ENCODE results near the gene CA11.

The CA11 gene

GRCh38 chr19:48596237-48596636 is 49.8 kb downstream of the CA11 start:
- TF ChIP-seq YY1 (IDR thresholded peaks at IDR 0.05; ENCODE audit: low read depth) = no peak
- no peak for TF ChIP-seq TEAD4 (IDR thresholded peaks at IDR 0.05)
- no peak for TF ChIP-seq CREB1 (IDR thresholded peaks at IDR 0.05; ENCODE audit: low read depth)

- no peak for TF ChIP-seq TAF1 (IDR thresholded peaks at IDR 0.05; ENCODE audit: low read depth)
- no peak for TF ChIP-seq NFIC (IDR thresholded peaks at IDR 0.05)
- TF ChIP-seq, protein P1, sequence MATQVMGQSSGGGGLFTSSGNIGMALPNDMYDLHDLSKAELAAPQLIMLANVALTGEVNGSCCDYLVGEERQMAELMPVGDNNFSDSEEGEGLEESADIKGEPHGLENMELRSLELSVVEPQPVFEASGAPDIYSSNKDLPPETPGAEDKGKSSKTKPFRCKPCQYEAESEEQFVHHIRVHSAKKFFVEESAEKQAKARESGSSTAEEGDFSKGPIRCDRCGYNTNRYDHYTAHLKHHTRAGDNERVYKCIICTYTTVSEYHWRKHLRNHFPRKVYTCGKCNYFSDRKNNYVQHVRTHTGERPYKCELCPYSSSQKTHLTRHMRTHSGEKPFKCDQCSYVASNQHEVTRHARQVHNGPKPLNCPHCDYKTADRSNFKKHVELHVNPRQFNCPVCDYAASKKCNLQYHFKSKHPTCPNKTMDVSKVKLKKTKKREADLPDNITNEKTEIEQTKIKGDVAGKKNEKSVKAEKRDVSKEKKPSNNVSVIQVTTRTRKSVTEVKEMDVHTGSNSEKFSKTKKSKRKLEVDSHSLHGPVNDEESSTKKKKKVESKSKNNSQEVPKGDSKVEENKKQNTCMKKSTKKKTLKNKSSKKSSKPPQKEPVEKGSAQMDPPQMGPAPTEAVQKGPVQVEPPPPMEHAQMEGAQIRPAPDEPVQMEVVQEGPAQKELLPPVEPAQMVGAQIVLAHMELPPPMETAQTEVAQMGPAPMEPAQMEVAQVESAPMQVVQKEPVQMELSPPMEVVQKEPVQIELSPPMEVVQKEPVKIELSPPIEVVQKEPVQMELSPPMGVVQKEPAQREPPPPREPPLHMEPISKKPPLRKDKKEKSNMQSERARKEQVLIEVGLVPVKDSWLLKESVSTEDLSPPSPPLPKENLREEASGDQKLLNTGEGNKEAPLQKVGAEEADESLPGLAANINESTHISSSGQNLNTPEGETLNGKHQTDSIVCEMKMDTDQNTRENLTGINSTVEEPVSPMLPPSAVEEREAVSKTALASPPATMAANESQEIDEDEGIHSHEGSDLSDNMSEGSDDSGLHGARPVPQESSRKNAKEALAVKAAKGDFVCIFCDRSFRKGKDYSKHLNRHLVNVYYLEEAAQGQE (IDR thresholded peaks at IDR 0.05; ENCODE audit: low read depth) = no peak
- TF ChIP-seq TEAD4 (IDR thresholded peaks at IDR 0.05) = no peak
- TF ChIP-seq TCF12 (IDR thresholded peaks at IDR 0.05; ENCODE audit: low read depth) = no peak
- no peak for TF ChIP-seq EP300 (IDR thresholded peaks at IDR 0.05; ENCODE audit: borderline replicate concordance)
- no peak for TF ChIP-seq CREB1 (IDR thresholded peaks at IDR 0.05; ENCODE audit: low read depth)
- no peak for TF ChIP-seq RAD21 (IDR thresholded peaks at IDR 0.05; ENCODE audit: low read depth)
- no peak for TF ChIP-seq FOXM1 (IDR thresholded peaks at IDR 0.05; ENCODE audit: borderline replicate concordance, low read depth)
- no peak for TF ChIP-seq ZBTB7A (IDR thresholded peaks at IDR 0.05; ENCODE audit: low read depth)
- TF ChIP-seq, protein P2, sequence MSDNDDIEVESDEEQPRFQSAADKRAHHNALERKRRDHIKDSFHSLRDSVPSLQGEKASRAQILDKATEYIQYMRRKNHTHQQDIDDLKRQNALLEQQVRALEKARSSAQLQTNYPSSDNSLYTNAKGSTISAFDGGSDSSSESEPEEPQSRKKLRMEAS (IDR thresholded peaks at IDR 0.05) = no peak
- TF ChIP-seq EGR1 (IDR thresholded peaks at IDR 0.05) = no peak
- no peak for TF ChIP-seq YY1 (IDR thresholded peaks at IDR 0.05; ENCODE audit: low read depth)
- no peak for TF ChIP-seq CEBPB (IDR thresholded peaks at IDR 0.05)
- no peak for TF ChIP-seq USF1 (IDR thresholded peaks at IDR 0.05)
Measured at GRCh38 chr19:48595833-48596232, 50.2 kb downstream of the CA11 start.

DNA sequence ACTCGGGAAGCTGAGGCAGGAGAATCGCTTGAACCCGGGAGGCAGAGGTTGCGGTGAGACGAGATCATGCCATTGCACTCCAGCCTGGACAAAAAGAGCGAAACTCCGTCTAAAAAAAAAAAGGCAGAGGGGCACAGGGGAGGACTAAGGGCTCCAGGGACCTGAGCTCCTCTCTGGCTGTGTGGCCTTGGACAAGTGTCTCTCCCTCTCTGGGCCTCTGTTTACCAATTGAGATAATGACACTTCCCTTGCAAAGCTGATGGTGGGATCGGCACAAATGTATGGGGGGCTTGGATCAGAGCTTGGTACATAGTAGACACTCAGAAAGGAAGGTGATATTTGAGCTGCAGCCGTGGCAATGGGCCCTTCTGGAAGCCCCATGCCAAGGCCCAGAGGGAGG is 50.8 kb downstream of the CA11 start:
- TF ChIP-seq EP300 (IDR thresholded peaks at IDR 0.05; ENCODE audit: borderline replicate concordance) (no peak), EGR1 (IDR thresholded peaks at IDR 0.05) (no peak), CEBPB (IDR thresholded peaks at IDR 0.05) (no peak)

- TF ChIP-seq CREB1 (IDR thresholded peaks at IDR 0.05; ENCODE audit: low read depth) (no peak), TEAD4 (IDR thresholded peaks at IDR 0.05) (no peak), TCF12 (IDR thresholded peaks at IDR 0.05; ENCODE audit: low read depth) (no peak), USF1 (IDR thresholded peaks at IDR 0.05) (no peak), EGR1 (IDR thresholded peaks at IDR 0.05) (no peak), FOXM1 (IDR thresholded peaks at IDR 0.05; ENCODE audit: borderline replicate concordance, low read depth) (no peak), NFIC (IDR thresholded peaks at IDR 0.05) (no peak), CEBPB (IDR thresholded peaks at IDR 0.05) (no peak), TAF1 (IDR thresholded peaks at IDR 0.05; ENCODE audit: low read depth) (no peak), YY1 (IDR thresholded peaks at IDR 0.05; ENCODE audit: low read depth) (no peak), RAD21 (IDR thresholded peaks at IDR 0.05; ENCODE audit: low read depth) (no peak), ZBTB7A (IDR thresholded peaks at IDR 0.05; ENCODE audit: low read depth) (no peak), EP300 (IDR thresholded peaks at IDR 0.05; ENCODE audit: borderline replicate concordance) (no peak)
- TF ChIP-seq, protein P2 (IDR thresholded peaks at IDR 0.05) = no peak
- TF ChIP-seq, protein P1 (IDR thresholded peaks at IDR 0.05; ENCODE audit: low read depth) = no peak
Measured at GRCh38 chr19:48591021-48591420, 55.0 kb downstream of the CA11 start.

DNA sequence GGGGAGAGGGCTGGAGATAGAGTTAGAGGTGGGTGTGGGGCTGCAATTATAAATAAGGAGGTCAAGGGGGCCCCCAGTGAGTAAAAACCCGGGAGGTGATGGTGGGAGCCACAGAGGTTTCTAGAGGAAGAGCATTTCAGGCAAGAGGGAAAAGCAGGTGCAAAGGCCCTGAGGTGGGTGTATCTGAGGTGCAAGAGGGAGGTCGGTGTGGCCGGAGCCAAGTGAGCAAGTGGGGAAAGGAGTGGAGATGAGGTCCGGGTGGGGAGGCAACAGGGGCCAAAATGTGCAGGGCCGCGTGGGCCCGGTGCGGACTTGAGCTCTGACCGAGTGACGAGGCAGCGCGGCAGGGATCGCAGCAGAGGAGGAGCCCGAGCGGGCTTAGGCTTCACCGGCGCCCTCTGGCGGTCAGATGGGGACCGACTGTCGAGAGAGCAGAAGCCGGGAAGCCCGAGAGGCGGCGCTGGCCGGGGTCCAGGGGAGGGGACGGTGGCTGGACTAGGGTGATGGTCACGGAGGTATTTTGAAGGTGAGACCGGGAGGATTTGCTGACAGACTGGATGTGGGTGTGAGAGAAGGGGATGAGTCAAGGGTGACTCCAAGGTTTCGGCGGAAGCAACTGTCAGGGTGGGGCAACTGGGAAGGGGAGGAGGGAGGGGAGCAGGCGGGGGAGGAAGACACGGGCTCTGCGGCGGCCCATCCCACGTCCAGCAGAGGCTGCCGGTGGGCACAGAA is 57.2 kb downstream of the CA11 start:
- no peak for TF ChIP-seq USF1 (IDR thresholded peaks at IDR 0.05)
- no peak for TF ChIP-seq YY1 (IDR thresholded peaks at IDR 0.05; ENCODE audit: low read depth)
- TF ChIP-seq RAD21 (IDR thresholded peaks at IDR 0.05; ENCODE audit: low read depth) = peak; percentile 63
- TF ChIP-seq TCF12 (IDR thresholded peaks at IDR 0.05; ENCODE audit: low read depth) = no peak
- TF ChIP-seq, protein P2 (IDR thresholded peaks at IDR 0.05) = peak; percentile 55; the same call in 1 of the 2 replicates
- peak; percentile 68 for TF ChIP-seq NFIC (IDR thresholded peaks at IDR 0.05)
